Dedifferentiated amniotic fluid mesenchymal stem cell (primary cell): ENCODE results near the gene RBM12.

Source experiments
- DNase-seq: peaks from one replicate; pipeline ENCODE4 v3.0.0-alpha.2; 2016; ENCODE audit errors: extremely low spot score

Gene RBM12

GRCh38 chr20:35653893-35654292 is 10.8 kb downstream of the RBM12 start:
- no peak for DNase-seq

GRCh38 chr20:35653430-35653734 is 11.3 kb downstream of the RBM12 start:
- DNase-seq: no peak

- DNase-seq: no peak
These were observed 11.9 kb downstream of the RBM12 start for GRCh38 chr20:35652641-35653429.

GRCh38 chr20:35651958-35652357 is 12.7 kb downstream of the RBM12 start:
- DNase-seq: no peak

- no peak for DNase-seq
These were observed 14.1 kb downstream of the RBM12 start for GRCh38 chr20:35650632-35651031.

GRCh38 chr20:35648836-35649235 is 15.9 kb downstream of the RBM12 start:
- no peak for DNase-seq

GRCh38 chr20:35644806-35645205 is 19.9 kb downstream of the RBM12 start:
- no peak for DNase-seq

- no peak for DNase-seq
These were observed 21.7 kb downstream of the RBM12 start for GRCh38 chr20:35643045-35643444.

- DNase-seq: no peak
These were observed 23.0 kb downstream of the RBM12 start for GRCh38 chr20:35641743-35642142.

- no peak for DNase-seq
These were observed 24.0 kb downstream of the RBM12 start for GRCh38 chr20:35640724-35641123.

- DNase-seq: no peak
These were observed 25.9 kb downstream of the RBM12 start for GRCh38 chr20:35638751-35639150.

- no peak for DNase-seq
These were observed 27.4 kb downstream of the RBM12 start for GRCh38 chr20:35637276-35637675.

GRCh38 chr20:35636095-35636494 is 28.6 kb downstream of the RBM12 start:
- no peak for DNase-seq

GRCh38 chr20:35635652-35636051 is 29.0 kb downstream of the RBM12 start:
- no peak for DNase-seq

GRCh38 chr20:35632539-35633115 is 32.1 kb downstream of the RBM12 start:
- DNase-seq: no peak

- no peak for DNase-seq
These were observed 34.1 kb downstream of the RBM12 start for GRCh38 chr20:35630636-35631035.

- no peak for DNase-seq
These were observed 35.1 kb downstream of the RBM12 start for GRCh38 chr20:35629427-35630145.

GRCh38 chr20:35627121-35627520 is 37.6 kb downstream of the RBM12 start:
- no peak for DNase-seq

GRCh38 chr20:35626386-35627001 is 38.2 kb downstream of the RBM12 start:
- no peak for DNase-seq

- no peak for DNase-seq
These were observed 38.9 kb downstream of the RBM12 start for GRCh38 chr20:35625584-35626385.

GRCh38 chr20:35621560-35621946 is 43.1 kb downstream of the RBM12 start:
- no peak for DNase-seq
